GM11168 (cell line): ENCODE data around the gene UVRAG.

ENCODE experiments used
- in situ Hi-C: fragments of 300-500 bp; cut with MboI; formaldehyde crosslinking; loops from one replicate; pipeline ENCODE4 v1.12.0; 2022; ENCODE audit warnings: low sequenced_read_pairs; ENCODE audit not compliant: unreplicated experiment

Gene UVRAG

DNA sequence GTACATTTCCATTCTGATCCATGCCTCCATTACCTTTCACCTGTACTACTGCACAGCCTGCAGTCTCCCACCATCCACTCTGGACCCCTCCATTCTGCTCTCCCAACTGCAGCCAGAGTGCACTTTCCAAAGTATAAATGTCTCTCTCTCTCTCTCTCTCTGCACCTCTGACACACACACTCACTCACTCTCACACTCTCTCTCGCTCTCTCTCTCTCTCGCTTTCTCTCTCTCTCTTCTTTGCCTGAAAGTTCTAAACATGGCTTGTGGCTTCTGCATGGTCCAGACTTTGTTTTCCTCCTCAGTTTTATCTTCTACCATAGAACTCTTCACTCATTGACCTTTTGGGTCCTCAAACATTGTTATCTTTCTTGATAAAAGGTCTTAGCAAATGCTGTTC is 314.7 kb downstream of the UVRAG start:
- in situ Hi-C loops: no loop called here

DNA sequence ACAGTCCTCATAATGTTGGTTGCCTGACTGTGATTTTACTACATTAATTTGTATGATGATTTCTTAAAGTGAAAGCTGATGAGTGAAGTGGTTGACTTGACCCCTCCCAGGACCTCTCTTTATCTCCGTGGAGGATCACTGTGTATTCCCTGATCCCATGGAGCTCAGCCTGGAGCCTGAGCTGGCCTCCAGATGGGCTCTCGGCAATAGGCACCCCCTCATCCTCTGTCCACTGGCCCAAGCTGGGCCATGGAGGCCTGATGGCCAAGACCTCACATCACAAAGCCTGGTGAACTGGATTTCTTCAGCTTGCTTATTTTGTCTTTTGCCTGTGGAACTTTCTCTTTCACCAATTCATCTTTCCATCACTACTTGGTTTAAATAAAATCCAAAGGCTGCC is 316.1 kb downstream of the UVRAG start:
- in situ Hi-C loops: no loop called here

DNA sequence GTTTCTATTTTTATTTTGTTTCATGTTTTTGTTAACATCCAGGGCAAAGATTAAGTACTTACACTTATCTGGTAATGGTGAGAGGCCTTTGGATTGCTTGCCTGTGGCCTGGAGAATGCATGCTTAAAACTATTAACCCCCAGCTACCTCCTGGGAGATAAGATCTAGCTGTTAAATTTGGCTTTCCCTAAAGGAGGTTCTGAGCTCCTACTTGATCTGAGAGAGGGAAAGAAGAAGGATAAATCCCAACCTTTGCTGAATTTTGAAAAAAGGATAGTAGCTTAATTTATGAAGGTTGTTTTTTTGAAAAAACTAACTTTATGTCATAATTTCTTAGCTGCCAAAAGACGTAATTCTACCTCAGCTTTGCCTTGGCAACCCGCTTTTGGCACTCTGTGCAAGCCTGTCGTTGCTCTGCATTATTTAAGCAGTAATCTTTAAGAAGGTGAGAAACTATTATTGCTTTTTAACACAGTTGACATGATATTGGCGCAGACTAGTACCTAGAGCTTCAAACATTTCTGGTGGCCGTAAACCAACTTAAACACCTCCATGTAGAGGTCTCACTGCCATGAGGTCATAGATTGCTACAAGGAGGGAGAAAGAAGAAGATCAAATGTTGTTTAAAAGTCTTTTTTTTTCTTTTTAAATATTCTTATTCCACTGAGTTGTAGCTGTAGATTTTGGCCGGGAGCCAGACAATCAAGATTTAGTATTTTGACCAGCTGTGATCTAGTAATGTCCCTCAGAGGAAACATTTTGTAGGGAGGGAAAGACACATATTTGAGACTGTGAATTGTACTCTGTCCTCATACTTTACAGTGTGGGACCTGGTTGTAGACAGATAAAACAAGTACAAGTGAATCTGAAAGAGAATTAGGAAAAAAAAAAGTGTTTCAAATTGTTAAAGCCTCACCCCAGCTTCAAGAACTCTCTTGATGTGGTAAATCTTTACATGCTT is 316.9 kb downstream of the UVRAG start:
- in situ Hi-C loops: no loop called here

DNA sequence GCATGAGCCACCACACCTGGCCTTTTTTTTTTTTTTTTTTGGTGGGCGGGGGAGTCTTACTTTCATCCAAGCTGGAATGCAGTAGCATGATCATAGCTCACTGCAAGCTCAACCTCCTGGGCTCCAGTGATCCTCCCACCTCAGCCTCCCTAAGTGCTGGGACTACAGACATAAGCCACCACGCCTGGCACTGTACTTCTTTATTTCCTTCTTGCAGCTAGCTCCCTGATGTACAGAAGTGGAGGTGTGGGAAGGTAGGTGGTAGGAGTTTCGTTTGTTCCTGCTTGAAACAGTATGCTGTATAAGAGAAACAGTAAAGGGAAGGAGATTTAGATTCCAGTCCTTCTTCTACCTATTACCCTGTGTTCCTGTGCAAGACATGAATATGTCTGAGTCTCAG is 319.2 kb downstream of the UVRAG start:
- in situ Hi-C loops: no loop called here

DNA sequence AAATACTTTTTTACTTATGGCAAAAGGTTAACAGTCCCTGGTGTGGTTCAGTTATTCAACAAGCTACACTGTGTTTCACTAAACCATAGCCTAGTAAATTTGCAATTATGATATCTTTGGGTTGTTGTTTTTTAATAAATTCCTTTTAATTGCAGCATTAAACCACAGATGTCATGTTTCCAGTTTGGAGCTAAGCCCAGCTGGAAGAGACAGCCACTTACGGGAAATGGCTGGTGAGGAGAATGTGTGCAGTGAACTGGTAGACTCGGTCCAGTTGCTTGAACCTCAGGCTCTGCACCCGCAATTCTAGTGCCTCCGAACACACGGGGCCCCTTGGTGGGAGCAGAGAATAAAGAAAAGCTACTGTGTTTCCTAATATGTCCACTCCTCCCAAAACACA is 320.5 kb downstream of the UVRAG start:
- in situ Hi-C loops: no loop called here

DNA sequence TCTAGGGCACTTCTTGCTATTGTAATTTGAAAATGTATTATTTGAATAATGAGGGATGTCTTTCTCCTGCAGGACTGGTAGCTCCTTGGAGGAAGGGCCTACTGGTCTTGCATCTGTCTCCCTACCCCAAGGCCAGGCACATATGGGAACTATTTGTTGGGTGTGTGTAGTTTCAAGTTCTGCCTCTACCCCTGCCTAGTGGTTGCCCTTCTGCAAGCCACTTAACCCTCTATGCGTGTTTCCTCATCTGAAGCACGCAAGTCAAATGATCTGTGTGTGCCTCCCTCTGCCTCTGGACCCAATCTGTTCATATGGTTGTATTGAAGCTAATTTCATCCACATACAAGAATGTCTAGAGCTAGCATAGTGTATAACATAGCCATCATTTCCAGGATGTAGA is 324.3 kb downstream of the UVRAG start:
- in situ Hi-C loops: no loop called here

DNA sequence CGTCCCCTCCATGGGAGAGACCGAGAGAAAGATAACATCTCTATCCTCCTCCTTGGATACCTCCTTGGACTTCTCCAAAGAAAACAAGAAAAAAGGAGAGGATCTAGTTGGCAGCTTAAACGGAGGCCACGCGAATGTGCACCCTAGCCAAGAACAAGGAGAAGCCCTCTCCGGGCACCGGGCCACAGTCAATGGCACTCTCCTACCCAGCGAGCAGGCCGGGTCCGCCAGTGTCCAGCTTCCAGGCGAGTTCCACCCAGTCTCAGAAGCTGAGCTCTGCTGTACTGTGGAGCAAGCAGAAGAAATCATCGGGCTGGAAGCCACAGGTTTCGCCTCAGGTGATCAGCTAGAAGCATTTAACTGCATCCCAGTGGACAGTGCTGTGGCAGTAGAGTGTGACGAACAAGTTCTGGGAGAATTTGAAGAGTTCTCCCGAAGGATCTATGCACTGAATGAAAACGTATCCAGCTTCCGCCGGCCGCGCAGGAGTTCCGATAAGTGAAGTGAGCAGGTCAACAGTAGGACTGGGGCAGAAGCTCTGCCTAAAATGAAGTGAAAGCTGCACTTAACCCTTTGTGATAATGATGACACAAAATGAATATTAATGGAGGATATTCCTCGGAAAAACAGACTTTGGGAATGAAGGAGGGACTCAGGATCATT is 326.0 kb downstream of the UVRAG start:
- in situ Hi-C loops: no loop called here

DNA sequence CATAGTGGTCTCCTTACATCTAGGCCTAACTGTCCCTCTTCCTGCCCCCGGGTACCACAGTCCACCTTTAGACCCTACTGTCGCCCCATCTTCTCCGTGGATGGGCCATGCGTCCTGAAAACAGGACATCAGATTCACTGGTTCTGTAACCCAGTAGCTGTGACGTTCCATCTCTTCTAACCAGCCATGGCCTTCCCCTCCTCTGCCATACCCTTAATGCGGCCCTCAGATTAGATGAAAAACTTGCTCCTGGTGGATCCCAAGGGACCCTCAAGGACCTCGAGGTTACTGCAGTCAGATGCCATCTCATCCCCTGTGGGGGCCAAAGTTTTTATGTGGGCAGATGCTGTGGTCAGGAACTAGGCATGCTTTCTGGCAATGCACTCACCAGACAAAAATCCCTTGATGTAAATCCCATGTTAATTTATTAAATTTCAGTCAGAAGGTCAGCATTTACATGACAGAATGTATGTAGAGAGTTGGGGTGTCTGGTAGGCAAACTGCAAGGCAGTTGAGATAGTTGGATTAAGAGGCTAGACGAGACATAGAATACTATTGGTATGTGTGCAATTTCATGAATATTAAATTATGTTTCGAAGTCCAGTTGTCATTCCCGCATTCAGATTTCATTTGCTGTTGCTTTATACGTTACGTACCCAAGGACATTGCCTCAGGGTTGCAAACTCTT is 327.0 kb downstream of the UVRAG start:
- in situ Hi-C loops: no loop called here

DNA sequence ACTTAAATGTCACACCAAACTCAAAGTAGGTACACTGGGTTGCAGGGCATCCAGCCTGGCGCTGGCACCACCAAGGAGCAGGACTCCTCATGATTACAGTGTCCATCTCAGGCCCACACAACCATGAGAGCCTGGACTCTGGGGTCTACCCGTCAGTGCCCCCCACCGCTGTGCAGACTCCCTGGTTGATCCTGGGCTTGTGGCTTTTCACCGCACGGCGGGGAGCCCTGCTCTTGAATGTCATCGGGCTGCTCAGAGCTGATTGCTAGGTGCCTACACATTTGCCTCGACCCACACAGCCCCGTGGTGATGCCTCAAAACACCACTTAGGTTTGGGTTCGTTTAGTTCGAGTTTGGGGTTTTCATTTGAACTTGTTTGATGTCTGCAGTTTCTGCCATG is 328.3 kb downstream of the UVRAG start:
- in situ Hi-C loops: no loop called here

DNA sequence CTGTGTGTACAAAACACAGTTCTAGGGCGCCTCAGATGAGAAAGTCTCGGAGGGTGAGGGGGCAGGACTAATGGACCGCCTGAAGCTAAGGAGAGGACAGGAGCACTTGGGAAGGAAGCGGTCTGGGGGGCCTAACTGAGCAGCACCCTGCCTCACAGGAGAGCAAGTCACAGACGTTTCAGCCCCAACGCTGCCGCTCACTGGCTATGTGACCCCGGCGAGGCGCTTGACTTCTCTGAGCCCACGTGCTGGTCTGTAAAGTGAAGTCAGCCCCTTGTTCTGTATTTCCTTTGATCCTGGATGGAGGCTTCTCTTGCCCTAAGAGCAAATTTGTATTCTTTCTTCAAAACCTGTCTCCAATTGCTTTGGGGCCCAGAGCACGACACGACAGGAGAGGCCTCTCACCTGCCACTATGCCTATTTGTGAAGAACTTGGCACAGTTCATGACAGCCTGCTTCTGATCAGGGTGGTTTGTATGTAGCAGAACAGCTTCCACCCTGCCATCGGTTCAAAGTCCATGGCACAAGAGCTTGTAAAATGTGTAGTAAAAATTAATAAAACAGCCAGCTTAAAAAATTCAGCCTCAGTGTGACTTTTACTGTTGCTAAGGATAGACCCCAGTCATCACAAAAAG is 332.2 kb downstream of the UVRAG start:
- in situ Hi-C loops: no loop called here

DNA sequence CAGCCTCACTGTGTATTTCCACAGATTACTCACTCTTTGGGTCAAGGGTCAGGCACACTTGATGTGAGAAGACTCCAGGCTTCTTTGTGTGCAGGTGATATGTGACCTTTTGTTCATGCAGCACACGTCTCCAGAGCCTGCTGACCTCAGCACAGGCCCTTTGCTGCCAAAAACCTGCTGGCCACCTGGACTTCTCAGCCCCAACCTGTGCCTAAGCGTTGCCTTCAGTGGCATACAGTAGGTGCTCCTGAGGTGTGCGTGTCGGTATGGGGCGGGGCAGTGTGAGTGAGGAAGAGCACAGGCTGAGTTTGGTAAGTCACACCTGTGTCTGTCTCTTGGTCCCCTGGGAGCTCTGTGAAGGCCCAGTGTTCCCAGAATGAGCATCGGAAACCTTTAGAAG is 333.2 kb downstream of the UVRAG start:
- in situ Hi-C loops: no loop called here

DNA sequence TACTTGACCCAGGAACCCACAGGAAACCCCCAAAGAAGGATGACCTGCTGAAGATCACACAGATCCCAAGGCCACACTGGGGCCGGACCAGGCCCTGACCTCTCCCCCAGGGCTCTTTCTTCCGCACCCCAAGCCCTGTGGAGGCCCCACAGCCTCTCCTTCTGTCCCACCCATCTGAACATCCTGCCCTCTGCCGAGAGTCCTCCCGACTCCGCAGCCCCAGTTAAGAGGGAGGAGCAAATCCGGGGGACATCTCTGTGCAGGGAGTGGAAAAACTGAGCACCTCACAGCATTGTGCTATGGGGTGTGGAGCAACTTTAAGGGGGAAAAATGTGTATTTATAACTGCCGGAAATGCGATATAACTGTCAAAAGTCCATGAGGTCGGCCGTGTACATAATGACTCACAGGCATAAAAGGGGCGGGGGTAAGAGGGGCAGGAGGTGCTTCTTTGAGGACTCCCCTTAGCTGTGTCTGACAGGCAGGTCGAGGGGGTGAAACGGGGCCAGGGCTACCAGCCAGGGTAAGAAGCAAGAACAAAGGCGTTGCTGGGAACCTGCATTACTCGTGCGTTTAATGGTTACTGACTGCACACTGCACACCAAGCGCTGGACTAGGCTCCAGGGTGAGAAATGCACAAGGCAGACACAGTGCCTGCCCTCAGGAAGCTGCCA is 334.1 kb downstream of the UVRAG start:
- in situ Hi-C loops: no loop called here

DNA sequence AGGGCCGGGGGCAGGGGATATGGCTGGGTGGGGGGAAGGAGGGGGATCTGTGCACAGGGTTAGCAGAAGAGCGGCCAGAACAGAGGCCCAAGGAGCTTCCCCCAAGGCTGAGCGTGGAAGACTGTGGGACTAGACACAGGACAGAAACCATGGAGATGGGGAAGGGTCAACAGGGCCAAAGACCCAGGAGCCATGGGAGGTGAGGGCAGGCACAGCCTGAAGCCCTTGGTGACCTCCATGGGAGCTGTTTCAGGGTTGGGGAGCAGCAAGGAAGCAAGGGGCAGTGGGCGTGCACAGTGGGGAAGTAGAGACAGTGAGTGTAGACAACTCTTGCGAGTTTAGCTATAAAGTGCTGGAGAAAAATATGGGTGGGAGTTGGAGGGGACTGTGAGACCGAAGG is 334.7 kb downstream of the UVRAG start:
- in situ Hi-C loops: loop anchor here (5.0 kb wide), 1 partner anchor 252 kb away; no protein-coding TSS in a partner anchor

DNA sequence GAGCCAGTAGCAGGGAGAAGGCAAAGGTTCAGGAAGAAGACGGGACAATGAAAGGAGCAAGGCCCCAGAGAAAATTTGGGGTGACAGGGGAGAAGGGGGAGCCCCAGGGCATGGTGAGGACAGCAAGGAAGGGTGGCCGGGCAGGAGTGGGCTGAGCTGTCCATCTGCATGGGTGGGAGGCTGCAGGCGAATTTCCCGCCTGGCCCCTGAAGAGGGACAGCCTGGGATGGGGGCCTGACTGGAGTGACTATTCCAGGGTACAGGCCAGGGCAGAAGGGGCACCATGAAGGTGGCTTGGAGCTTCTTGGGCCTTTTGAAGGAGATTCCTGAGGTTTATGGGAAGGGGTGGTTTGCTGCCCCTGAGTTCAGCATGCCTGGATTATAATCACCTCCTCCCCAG is 335.1 kb downstream of the UVRAG start:
- in situ Hi-C loops: loop anchor here (5.0 kb wide), 1 partner anchor 253 kb away; no protein-coding TSS in a partner anchor

DNA sequence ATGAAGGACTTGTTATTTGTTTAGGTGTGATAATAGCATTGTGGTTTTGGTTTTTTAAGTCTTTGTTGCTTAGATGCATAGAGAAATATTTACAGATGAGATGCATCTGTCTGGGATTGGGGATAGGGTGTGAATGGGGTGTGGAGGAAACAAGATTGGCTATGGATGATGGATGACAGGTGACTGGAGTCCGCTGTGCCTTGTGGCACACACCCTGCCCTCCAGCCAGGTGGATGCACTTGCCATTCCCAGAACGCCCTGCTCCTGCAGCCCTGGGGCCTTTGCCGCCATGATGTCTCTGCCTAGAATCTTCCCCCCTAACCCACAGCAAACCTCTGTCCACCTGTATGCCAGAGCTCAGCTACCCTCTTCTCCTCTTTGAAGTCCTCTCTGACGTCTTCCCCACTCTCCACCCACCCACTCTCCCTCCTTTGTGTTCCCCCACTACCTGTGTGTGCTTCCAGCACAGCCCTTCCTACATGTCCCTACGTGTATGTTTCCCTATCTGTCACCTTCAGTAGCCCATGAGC is 336.6 kb downstream of the UVRAG start:
- in situ Hi-C loops: loop anchor here (5.0 kb wide), 1 partner anchor 254 kb away; no protein-coding TSS in a partner anchor

DNA sequence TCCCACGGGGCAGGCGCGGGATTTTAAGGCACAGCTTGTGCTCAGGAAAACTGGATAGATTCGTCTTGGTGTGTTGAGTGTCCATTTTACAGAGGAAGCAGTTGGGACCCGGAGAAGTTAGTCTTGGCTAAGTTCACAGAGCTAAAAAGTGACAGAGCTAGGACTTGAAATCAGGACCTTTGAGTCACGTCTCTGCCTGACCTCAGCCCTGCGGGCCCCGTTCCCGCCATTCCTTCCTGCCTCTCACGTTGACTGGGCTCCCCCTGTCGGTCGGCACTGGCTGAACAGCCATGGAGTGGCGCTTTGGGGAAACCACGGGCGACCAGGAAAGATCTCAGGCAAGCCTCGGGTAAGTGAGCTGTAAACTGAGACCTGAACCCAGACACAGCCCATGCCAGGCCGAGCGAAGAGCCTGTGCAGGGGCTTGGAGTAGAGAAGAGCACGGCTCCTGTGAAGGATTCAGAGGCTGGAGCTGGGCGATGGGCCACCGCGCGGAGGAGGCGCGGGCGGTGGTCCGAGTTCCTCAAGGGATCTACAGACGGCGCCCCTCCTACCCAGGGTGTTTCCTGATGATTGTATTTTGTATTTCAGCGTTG is 337.2 kb downstream of the UVRAG start:
- in situ Hi-C loops: loop anchor here (5.0 kb wide), 1 partner anchor 255 kb away; no protein-coding TSS in a partner anchor

DNA sequence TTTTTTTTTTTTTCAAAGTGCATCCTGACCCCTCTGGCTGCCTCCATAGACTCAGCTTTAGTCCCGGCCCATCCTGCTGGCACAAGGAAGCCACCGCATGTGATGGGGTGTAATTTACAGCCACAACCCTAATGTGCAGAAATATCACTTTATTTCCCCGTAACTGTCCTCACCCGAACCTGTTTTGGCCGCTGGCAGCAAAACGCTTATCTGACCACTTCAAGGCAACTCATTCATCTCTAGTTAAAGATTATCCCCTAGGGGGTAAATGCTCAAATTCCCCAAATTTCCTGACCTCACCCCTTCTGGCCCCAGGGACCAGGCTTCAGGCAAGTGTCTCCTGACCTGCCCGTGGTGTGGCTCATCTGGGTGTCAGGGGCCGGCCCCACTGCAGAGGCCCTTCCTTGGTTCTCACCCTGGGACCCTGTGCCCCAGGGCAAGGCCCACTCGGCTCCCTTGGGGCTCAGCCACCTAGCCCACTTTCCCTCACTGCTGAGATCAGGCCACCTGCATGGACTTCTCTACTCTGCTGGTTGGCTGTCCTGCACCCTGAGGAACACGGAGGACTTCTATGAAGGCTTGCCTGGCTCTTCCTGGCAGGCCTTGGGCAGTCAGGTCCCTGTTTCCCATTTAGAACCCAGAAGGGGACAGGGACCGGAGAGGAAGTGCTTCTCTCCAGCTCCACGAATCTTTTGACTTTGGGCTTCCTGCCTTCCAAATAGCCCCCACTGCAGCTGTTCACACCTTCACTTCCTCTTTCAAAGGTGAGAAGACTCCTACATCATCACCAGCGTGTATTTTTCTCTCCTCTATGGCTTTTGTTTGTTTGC is 337.9 kb downstream of the UVRAG start:
- in situ Hi-C loops: loop anchor here (5.0 kb wide), 1 partner anchor 256 kb away; no protein-coding TSS in a partner anchor

DNA sequence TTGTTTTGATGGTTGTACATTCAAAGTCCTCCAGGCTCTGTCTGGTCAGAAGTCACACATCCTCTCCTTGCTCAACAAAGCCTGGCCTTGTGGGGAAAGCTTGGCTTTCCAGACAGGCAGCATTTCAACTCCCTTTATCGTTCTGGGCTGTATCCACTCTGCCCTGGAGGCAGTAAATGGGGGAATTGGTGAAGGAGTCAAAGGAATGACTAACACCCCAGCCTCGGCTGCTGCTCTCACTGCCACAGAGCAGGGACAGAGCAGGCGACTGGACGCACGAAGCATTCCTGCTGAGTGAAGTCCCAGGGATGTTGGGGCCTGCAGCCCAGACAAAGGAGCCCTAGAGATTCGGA is 338.5 kb downstream of the UVRAG start:
- in situ Hi-C loops: loop anchor here (5.0 kb wide), 1 partner anchor 256 kb away; no protein-coding TSS in a partner anchor
